Hepatocyte (in vitro differentiated cells): ENCODE results near the gene ARVCF. TPM values are rescaled to one million over a fixed set of nuclear protein-coding genes. Genes with fewer than 3 reads are reported as not detected.

ENCODE experiments used
- DNase-seq: peaks from one replicate; pipeline ENCODE4 v3.0.0-alpha.2; 2016; ENCODE audit warnings: low spot score
- H2AFZ ChIP-seq: fragments of 200-600 bp; sonication (generic); 2 replicates; pipeline ENCODE4 v1.6.0; 2016; ENCODE audit warnings: antibody characterized with exemption, mild to moderate bottlenecking
- H3K27ac ChIP-seq: fragments of 200-600 bp; sonication (generic); 2 replicates; pipeline ENCODE4 v1.5.1; 2016; ENCODE audit warnings: mild to moderate bottlenecking
- H3K27me3 ChIP-seq: fragments of 200-600 bp; sonication (generic); 2 replicates; pipeline ENCODE4 v1.6.1; 2016
- H3K36me3 ChIP-seq: fragments of 200-600 bp; sonication (generic); replicated peaks from 2 replicates; pipeline ENCODE4 v1.5.1; 2016; ENCODE audit warnings: low read depth; ENCODE audit not compliant: insufficient read depth
- H3K4me1 ChIP-seq: fragments of 200-600 bp; sonication (generic); 2 replicates; pipeline ENCODE4 v1.5.1; 2016; ENCODE audit warnings: mild to moderate bottlenecking, moderate library complexity; ENCODE audit not compliant: insufficient read depth
- H3K4me2 ChIP-seq: fragments of 200-600 bp; sonication (generic); 2 replicates; pipeline ENCODE4 v1.6.0; 2016
- H3K4me3 ChIP-seq: fragments of 200-600 bp; sonication (generic); 2 replicates; pipeline ENCODE4 v1.5.1; 2016; ENCODE audit warnings: mild to moderate bottlenecking
- H3K79me2 ChIP-seq: fragments of 200-600 bp; sonication (generic); 2 replicates; pipeline ENCODE4 v1.6.0; 2017; ENCODE audit warnings: mild to moderate bottlenecking
- H3K9me2 ChIP-seq: fragments of 200-600 bp; sonication (generic); replicated peaks from 2 replicates; pipeline ENCODE4 v1.6.0; 2017; ENCODE audit warnings: mild to moderate bottlenecking; ENCODE audit not compliant: insufficient read depth
- H3K9me3 ChIP-seq: fragments of 200-600 bp; sonication (generic); 2 replicates; pipeline ENCODE4 v1.5.1; 2016; ENCODE audit warnings: low read depth, mild to moderate bottlenecking
- H4K20me1 ChIP-seq: fragments of 200-600 bp; sonication (generic); 2 replicates; pipeline ENCODE4 v1.6.0; 2016; ENCODE audit warnings: mild to moderate bottlenecking; ENCODE audit not compliant: insufficient read depth, poor library complexity, severe bottlenecking
- EZH2 ChIP-seq: fragments of 200-600 bp; sonication (generic); IDR thresholded peaks from 2 replicates; pipeline ENCODE4 v1.6.1; 2016; ENCODE audit warnings: antibody characterized with exemption, mild to moderate bottlenecking, borderline replicate concordance
- EZH2phosphoT487 ChIP-seq: fragments of 200-600 bp; sonication (generic); IDR thresholded peaks from one replicate; pipeline ENCODE4 v1.6.1; 2018; ENCODE audit warnings: antibody characterized with exemption, mild to moderate bottlenecking, low read depth, moderate library complexity; ENCODE audit not compliant: unreplicated experiment, severe bottlenecking
- WGBS: methylation state at CpG from one replicate; pipeline ENCODE4 v1.1.6; 2016; ENCODE audit warnings: low lambda C conversion rate; ENCODE audit errors: missing lambda C conversion rate; 5-methylcytosine and 5-hydroxymethylcytosine counted together
- polyA plus RNA-seq: library from polyadenylated mRNA; unstranded; fragments of >200 nt; fragmentation: Nextera tagmentation; extraction: Ambion mirVana; gene quantifications from 2 replicates; pipeline ENCODE4 v1.2.1, GENCODE V29; 2016
- total RNA-seq: library from RNA; depleted of rRNA; stranded (reverse); fragments of >200 nt; gene quantifications from 2 replicates; pipeline ENCODE4 v1.2.3, GENCODE V29; 2014
- TF ChIP-seq, protein P1 (sequence below): fragments of 200-600 bp; sonication (generic); IDR thresholded peaks from 2 replicates; pipeline ENCODE4 v1.5.1; 2016; ENCODE audit warnings: antibody characterized with exemption, mild to moderate bottlenecking; ENCODE audit not compliant: poor library complexity

Gene ARVCF
- total and polyA plus RNA-seq, 2 experiments from 2014 or later, result 23.8 to 32.5 TPM

DNA sequence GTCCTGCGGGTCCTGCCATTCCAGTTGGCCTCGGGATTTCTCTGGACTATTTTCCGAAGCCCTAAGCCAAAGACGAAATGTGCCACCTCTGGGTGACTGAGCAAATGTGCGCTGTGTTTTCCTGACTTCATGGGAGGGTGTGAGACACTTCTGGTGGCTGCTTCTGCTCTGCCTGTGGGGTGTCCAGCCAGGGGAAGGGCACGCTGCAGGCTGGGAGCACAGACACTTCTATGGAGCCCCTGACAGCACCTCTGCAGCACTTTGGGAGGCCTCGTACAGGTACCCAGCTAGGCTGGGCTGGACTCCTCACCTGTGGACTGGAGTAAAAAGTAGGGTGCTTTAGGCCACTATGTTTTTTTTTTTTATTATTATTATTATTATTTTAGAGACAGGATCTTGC lies 22.0 kb upstream of the ARVCF start:
- H3K4me2 ChIP-seq, result no peak overlapping the region
- no peak for DNase-seq
- 93% methylated on average over 7 of the region's 7 CpGs for WGBS
- H3K27ac ChIP-seq, result no peak overlapping the region
- TF ChIP-seq EZH2phosphoT487 (no peak), EZH2 (no peak)
- no peaks in the 10 kb centered on the region for H3K27me3 ChIP-seq
- H2AFZ ChIP-seq, result no peak overlapping the region
- no peaks in the 10 kb centered on the region for H4K20me1 ChIP-seq
- no peaks in the 10 kb centered on the region for H3K4me1 ChIP-seq
- no peaks in the 10 kb centered on the region for H3K36me3 ChIP-seq
- no peaks in the 10 kb centered on the region for H3K9me2 ChIP-seq
- no peak overlapping the region for H3K4me3 ChIP-seq
- no peaks in the 10 kb centered on the region for H3K79me2 ChIP-seq
- no peaks in the 10 kb centered on the region for H3K9me3 ChIP-seq

DNA sequence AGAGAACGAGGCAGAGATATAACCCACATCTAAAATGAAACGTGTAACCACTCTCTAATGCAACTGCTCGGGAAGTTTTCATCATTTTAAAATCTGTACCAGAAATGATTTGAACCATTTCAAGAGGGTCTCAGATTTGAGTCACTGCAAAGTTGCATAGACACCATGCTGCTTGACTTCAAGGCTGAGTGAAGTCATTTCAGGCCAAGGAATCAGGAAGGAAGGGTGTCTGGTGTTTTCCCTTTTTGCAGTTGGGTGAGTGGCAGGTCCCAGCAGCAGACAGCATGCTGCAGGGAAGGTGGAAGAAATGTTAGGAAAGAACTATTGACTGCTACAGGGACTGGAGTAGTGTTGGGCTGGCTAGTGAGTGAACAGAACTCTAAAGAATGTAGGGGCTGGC lies 20.8 kb upstream of the ARVCF start:
- no peak for DNase-seq
- TF ChIP-seq, protein P1, sequence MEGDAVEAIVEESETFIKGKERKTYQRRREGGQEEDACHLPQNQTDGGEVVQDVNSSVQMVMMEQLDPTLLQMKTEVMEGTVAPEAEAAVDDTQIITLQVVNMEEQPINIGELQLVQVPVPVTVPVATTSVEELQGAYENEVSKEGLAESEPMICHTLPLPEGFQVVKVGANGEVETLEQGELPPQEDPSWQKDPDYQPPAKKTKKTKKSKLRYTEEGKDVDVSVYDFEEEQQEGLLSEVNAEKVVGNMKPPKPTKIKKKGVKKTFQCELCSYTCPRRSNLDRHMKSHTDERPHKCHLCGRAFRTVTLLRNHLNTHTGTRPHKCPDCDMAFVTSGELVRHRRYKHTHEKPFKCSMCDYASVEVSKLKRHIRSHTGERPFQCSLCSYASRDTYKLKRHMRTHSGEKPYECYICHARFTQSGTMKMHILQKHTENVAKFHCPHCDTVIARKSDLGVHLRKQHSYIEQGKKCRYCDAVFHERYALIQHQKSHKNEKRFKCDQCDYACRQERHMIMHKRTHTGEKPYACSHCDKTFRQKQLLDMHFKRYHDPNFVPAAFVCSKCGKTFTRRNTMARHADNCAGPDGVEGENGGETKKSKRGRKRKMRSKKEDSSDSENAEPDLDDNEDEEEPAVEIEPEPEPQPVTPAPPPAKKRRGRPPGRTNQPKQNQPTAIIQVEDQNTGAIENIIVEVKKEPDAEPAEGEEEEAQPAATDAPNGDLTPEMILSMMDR, result no peak
- no peak for TF ChIP-seq EZH2phosphoT487
- no peak for TF ChIP-seq EZH2
- no peaks in the 10 kb centered on the region for H3K36me3 ChIP-seq
- H3K4me1 ChIP-seq, result no peaks in the 10 kb centered on the region
- H3K27ac ChIP-seq, result no peak overlapping the region
- no peaks in the 10 kb centered on the region for H4K20me1 ChIP-seq
- H3K4me3 ChIP-seq, result no peak overlapping the region
- H3K27me3 ChIP-seq, result no peaks in the 10 kb centered on the region
- H3K4me2 ChIP-seq, result no peak overlapping the region
- 95% methylated on average over 3 of the region's 3 CpGs for WGBS
- no peaks in the 10 kb centered on the region for H3K9me2 ChIP-seq
- no peaks in the 10 kb centered on the region for H3K79me2 ChIP-seq
- no peak overlapping the region for H2AFZ ChIP-seq
- H3K9me3 ChIP-seq, result no peaks in the 10 kb centered on the region

DNA sequence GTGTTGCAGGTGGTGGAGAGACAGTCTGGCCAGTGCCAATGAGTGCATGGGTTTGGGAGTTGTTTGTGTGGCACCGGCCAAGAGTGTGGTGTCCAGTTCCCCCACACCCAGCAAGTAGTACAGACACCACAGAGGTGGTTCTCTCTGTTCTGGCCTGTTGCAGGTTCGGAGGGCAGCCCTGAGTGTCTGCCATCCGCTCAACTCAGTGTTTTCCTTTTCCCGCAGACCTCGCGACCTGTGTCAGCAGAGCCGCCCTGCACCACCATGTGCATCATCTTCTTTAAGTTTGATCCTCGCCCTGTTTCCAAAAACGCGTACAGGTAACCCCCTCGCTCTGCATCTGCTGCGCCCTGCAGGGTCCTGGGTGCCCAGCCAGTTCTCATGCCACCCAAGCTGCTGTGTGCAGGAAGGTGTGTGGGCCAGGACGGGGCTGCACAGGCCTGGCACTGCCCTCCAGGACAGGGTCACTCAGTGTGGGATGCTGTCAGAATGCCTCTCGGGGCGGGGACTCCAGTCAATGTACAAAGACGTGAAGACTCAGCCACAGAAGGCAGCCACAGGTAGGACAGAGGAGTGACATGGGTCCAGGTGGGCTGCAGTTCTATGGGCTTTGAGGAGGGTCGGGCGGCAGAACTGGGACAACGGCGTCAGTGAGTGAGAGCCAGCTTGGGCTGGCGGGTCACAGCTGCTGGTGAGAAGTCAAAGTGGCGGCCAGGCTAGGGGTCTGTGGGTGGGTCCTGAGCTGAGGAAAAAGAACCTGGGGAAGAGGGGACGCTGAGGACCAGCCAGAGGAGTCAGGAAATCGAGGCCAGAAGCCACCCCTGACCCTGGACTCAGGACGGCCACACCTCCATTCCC lies 20.1 kb upstream of the ARVCF start:
- Histone ChIP-seq H3K27me3 (no peaks in the 10 kb centered on the region), H3K27ac (no peak overlapping the region), H3K4me2 (no peak overlapping the region), H3K79me2 (no peaks in the 10 kb centered on the region), H3K9me3 (no peaks in the 10 kb centered on the region), H2AFZ (no peak overlapping the region), H3K9me2 (no peaks in the 10 kb centered on the region), H3K4me1 (no peaks in the 10 kb centered on the region), H3K4me3 (no peak overlapping the region), H4K20me1 (no peaks in the 10 kb centered on the region), H3K36me3 (no peaks in the 10 kb centered on the region)
- TF ChIP-seq, protein P1, result no peak
- no peak for TF ChIP-seq EZH2
- 98% methylated on average over 25 of the region's 25 CpGs for WGBS
- DNase-seq, result no peak

DNA sequence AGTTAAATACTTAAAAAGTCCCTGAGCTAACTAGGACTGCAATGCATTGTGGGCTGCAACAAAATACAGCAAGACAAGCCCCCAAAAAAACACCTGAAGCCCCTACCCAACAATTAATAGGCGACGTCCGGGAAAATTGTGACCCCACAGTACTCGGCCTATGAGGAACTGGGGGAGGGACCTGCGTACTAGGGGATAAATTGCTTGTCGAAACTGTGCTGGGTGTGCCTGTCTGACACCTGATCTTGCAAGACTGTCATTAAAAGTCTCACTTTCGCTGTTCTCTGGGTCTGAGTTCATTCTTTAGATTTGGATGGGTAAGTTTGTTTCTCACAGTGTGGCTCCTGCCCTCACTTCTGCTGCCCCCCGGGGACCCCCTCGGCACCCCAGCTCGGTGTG lies 19.5 kb upstream of the ARVCF start:
- no peaks in the 10 kb centered on the region for H3K9me3 ChIP-seq
- H3K4me3 ChIP-seq, result no peak overlapping the region
- no peaks in the 10 kb centered on the region for H3K79me2 ChIP-seq
- no peak for TF ChIP-seq EZH2phosphoT487
- no peak for TF ChIP-seq EZH2
- TF ChIP-seq, protein P1, result no peak
- H3K36me3 ChIP-seq, result no peaks in the 10 kb centered on the region
- H3K9me2 ChIP-seq, result no peaks in the 10 kb centered on the region
- no peaks in the 10 kb centered on the region for H3K4me1 ChIP-seq
- DNase-seq, result no peak
- no peaks in the 10 kb centered on the region for H4K20me1 ChIP-seq
- no peak overlapping the region for H3K4me2 ChIP-seq
- 84% methylated on average over 10 of the region's 10 CpGs for WGBS
- H3K27ac ChIP-seq, result no peak overlapping the region
- no peaks in the 10 kb centered on the region for H3K27me3 ChIP-seq
- no peak overlapping the region for H2AFZ ChIP-seq
